MM.1S (cell line): Measurements from ENCODE around the gene FHL3.
A peak's percentile ranks its signal among the peaks of the same experiment; 100 is the strongest.

Experiments used
- DNase-seq: peaks from one replicate; pipeline ENCODE4 v3.0.0-alpha.2; 2015
- H2AFZ ChIP-seq: fragments of 300-600 bp; sonication (generic); 2 replicates; pipeline ENCODE4 v1.6.0; 2016; ENCODE audit warnings: antibody characterized with exemption, low read length
- H3F3A ChIP-seq: fragments of 300-600 bp; sonication (generic); 2 replicates; pipeline ENCODE4 v1.6.1; 2016; ENCODE audit warnings: mild to moderate bottlenecking, antibody characterized with exemption, low read length, moderate library complexity, mixed read lengths; ENCODE audit not compliant: insufficient read depth
- H3K27ac ChIP-seq: fragments of 300-600 bp; sonication (generic); 2 replicates; pipeline ENCODE4 v1.5.1; 2016; ENCODE audit warnings: mild to moderate bottlenecking, low read length
- H3K27me3 ChIP-seq: fragments of 300-600 bp; sonication (generic); replicated peaks from 2 replicates; pipeline ENCODE4 v1.6.0; 2016; ENCODE audit warnings: low read length; ENCODE audit not compliant: insufficient read depth
- H3K36me3 ChIP-seq: fragments of 300-600 bp; sonication (generic); replicated peaks from 2 replicates; pipeline ENCODE4 v1.6.1; 2016; ENCODE audit warnings: mild to moderate bottlenecking, low read length, mixed read lengths; ENCODE audit not compliant: insufficient read depth
- H3K4me1 ChIP-seq: fragments of 300-600 bp; sonication (generic); 2 replicates; pipeline ENCODE4 v1.6.1; 2016; ENCODE audit warnings: low read length, mixed read lengths
- H3K4me2 ChIP-seq: fragments of 300-600 bp; sonication (generic); 2 replicates; pipeline ENCODE4 v1.6.0; 2016; ENCODE audit warnings: low read depth, low read length
- H3K4me3 ChIP-seq: fragments of 300-600 bp; sonication (generic); 2 replicates; pipeline ENCODE4 v1.5.1; 2016; ENCODE audit warnings: low read length, mixed read lengths
- H3K79me2 ChIP-seq: fragments of 300-600 bp; sonication (generic); 2 replicates; pipeline ENCODE4 v1.6.1; 2016; ENCODE audit warnings: mixed run types, low read length, mixed read lengths
- H3K9ac ChIP-seq: fragments of 300-600 bp; sonication (generic); 2 replicates; pipeline ENCODE4 v1.6.1; 2016; ENCODE audit warnings: low read length, mixed read lengths
- H3K9me2 ChIP-seq: fragments of 300-600 bp; sonication (generic); replicated peaks from 2 replicates; pipeline ENCODE4 v1.6.1; 2016; ENCODE audit warnings: mild to moderate bottlenecking, low read length, mixed read lengths; ENCODE audit not compliant: insufficient read depth
- H3K9me3 ChIP-seq: fragments of 300-600 bp; sonication (generic); replicated peaks from 2 replicates; pipeline ENCODE4 v1.6.1; 2016; ENCODE audit warnings: mild to moderate bottlenecking, low read length, mixed read lengths; ENCODE audit not compliant: insufficient read depth
- H4K20me1 ChIP-seq: fragments of 300-600 bp; sonication (generic); 2 replicates; pipeline ENCODE4 v1.6.1; 2016; ENCODE audit warnings: mild to moderate bottlenecking, low read length, moderate library complexity, mixed read lengths; ENCODE audit not compliant: insufficient read depth
- CTCF ChIP-seq: fragments of 300-600 bp; sonication (generic); IDR thresholded peaks from 2 replicates; pipeline ENCODE4 v1.5.1; 2016; ENCODE audit warnings: antibody characterized with exemption, low read length, mixed read lengths
- EZH2 ChIP-seq: fragments of 300-600 bp; sonication (generic); optimal IDR thresholded peaks from 2 replicates; pipeline ENCODE3; 2017; ENCODE audit warnings: low read depth, mild to moderate bottlenecking, antibody characterized with exemption, low read length, mixed read lengths
- EZH2phosphoT487 ChIP-seq: fragments of 300-600 bp; sonication (generic); IDR thresholded peaks from 2 replicates; pipeline ENCODE4 v1.6.1; 2018; ENCODE audit warnings: antibody characterized with exemption, low read length

FHL3 gene

DNA sequence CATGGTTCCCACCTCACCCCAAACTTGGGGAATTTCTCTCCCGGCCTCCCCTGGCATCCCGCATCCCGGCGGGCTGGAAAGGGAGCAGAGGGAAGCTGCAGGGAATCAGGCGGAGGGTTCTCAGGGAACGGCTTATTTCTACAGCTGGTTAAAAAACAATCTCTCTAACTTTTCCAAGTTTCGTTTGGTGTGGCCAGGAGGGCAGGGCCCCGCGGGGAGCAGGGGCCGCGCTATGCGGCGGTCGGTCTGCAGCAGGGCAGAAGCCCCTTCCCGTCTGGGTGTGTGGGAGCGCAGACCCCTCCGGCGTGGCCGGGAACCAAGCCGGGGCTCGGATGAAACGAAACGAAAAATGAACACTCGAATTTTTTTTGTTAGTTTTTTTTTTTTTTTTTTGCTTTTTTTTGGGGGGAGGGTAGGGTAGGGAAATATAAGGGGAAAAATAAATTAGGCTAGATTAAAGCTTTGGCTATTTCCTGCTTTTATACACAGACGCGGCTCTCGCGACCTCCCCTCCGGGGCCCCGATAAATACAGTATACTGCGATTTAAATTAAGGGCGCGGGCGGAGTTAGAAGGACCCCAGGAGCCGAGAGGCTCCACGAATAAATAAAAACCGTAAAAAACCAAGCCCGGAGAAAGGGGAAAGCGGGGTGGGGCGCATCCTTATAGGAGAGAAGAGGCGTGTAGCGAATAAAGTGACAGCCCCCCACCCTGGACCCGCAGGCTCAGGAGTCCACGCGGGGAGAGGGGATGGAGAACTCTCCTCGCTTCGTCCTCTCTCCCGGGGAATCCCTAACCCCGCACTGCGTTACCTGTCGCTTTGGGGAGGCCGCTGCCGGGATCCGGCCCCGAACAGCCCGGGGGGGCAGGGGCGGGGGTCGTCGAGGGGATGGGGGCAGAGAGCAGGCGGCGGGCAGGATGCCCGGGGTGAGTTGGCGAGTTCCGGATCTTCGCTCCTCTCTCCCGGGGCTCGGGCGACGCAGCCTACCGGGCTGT is 39.2 kb upstream of the FHL3 start:
- no peak overlapping the region; the same call in 1 of the 2 replicates for H2AFZ ChIP-seq
- no peak for DNase-seq
- no peak overlapping the region for H3K27ac ChIP-seq
- H3K4me2 ChIP-seq = peak overlapping the region; percentile 78
- no peaks in the 10 kb centered on the region for H3K79me2 ChIP-seq
- no peaks in the 10 kb centered on the region for H3K9me2 ChIP-seq
- H3F3A ChIP-seq = no peaks in the 10 kb centered on the region
- no peaks in the 10 kb centered on the region for H3K9me3 ChIP-seq
- no peaks in the 10 kb centered on the region for H3K4me1 ChIP-seq
- peak; percentile 90 for TF ChIP-seq EZH2
- TF ChIP-seq EZH2phosphoT487 = peak; percentile 83
- no peak for TF ChIP-seq CTCF
- no peak overlapping the region for H3K9ac ChIP-seq
- H3K27me3 ChIP-seq = peaks cover 38% of the 10 kb centered on the region
- H4K20me1 ChIP-seq = no peaks in the 10 kb centered on the region
- peak overlapping the region; percentile 50 for H3K4me3 ChIP-seq
- H3K36me3 ChIP-seq = no peaks in the 10 kb centered on the region

- Histone ChIP-seq H3K36me3 (no peaks in the 10 kb centered on the region), H2AFZ (no peak overlapping the region), H3K79me2 (no peaks in the 10 kb centered on the region), H3K9me2 (no peaks in the 10 kb centered on the region), H3K27me3 (peaks cover 38% of the 10 kb centered on the region), H3K4me1 (no peaks in the 10 kb centered on the region), H3K4me3 (no peak overlapping the region), H4K20me1 (no peaks in the 10 kb centered on the region), H3F3A (no peaks in the 10 kb centered on the region), H3K4me2 (no peak overlapping the region), H3K27ac (no peak overlapping the region), H3K9ac (no peak overlapping the region), H3K9me3 (no peaks in the 10 kb centered on the region)
- no peak for DNase-seq
- TF ChIP-seq EZH2phosphoT487 (no peak), EZH2 (no peak), CTCF (no peak)
Measured at GRCh38 chr1:38043036-38043747, 37.9 kb upstream of the FHL3 start.

GRCh38 chr1:38041936-38042834 is 36.9 kb upstream of the FHL3 start:
- Histone ChIP-seq H3K9ac (no peak overlapping the region), H2AFZ (no peak overlapping the region), H3K4me3 (no peak overlapping the region), H3K4me2 (no peak overlapping the region), H3F3A (no peaks in the 10 kb centered on the region), H3K79me2 (no peaks in the 10 kb centered on the region), H3K36me3 (no peaks in the 10 kb centered on the region), H3K9me3 (no peaks in the 10 kb centered on the region), H3K4me1 (no peaks in the 10 kb centered on the region), H4K20me1 (no peaks in the 10 kb centered on the region), H3K27me3 (peaks cover 32% of the 10 kb centered on the region), H3K9me2 (no peaks in the 10 kb centered on the region), H3K27ac (no peak overlapping the region)
- DNase-seq = no peak
- TF ChIP-seq EZH2phosphoT487 (no peak), EZH2 (no peak), CTCF (no peak)
